SK-N-SH (cell line): Measurements from ENCODE around the gene CEP78. TPM values are rescaled to one million over a fixed set of nuclear protein-coding genes. Genes with fewer than 3 reads are reported as not detected.

Experiments used
- CTCF ChIA-PET: fragments of 300-600, 350-600 bp; formaldehyde crosslinking; extraction: SDS; loops from one replicate; lab custom pipeline; 2021; lab: Yijun Ruan, JAX
- POLR2A ChIA-PET: fragments of 350-600 bp; sonication (Branson Sonifier 250); formaldehyde crosslinking; extraction: SDS; loops from one replicate; lab custom pipeline; 2020; ENCODE audit warnings: antibody characterized with exemption, inconsistent platforms; lab: Yijun Ruan, JAX
- DNase-seq: peaks from one replicate; pipeline ENCODE4 v3.0.0; 2012
- H2AFZ ChIP-seq: fragments of 200-600 bp; sonication (generic); 2 replicates; pipeline ENCODE4 v1.8.1; 2016; ENCODE audit warnings: antibody characterized with exemption, mild to moderate bottlenecking, low read depth
- H3F3A ChIP-seq: fragments of 200-600 bp; sonication (generic); replicated peaks from 2 replicates; pipeline ENCODE3; 2016; ENCODE audit warnings: antibody characterized with exemption, mild to moderate bottlenecking; ENCODE audit not compliant: insufficient read depth
- H3K27ac ChIP-seq, 2 experiments: fragments of 200-500 bp in 1 of 2; fragments of 200-600 bp in 1 of 2; sonication (Bioruptor generic) in 1 of 2; sonication (generic), shearing (Covaris generic) in 1 of 2; 2 replicates each; pipeline versions ENCODE4 v1.5.1 to v1.6.1; 2014 to 2016; ENCODE audit warnings: low read depth in 2 of 2, inconsistent platforms in 1 of 2, low read length in 1 of 2, mild to moderate bottlenecking in 1 of 2, mixed read lengths in 1 of 2
- H3K27me3 ChIP-seq: fragments of 200-600 bp; sonication (generic), shearing (Covaris generic); 2 replicates; pipeline ENCODE4 v1.6.1; 2016; ENCODE audit warnings: mixed run types; ENCODE audit not compliant: insufficient read depth
- H3K36me3 ChIP-seq, 2 experiments: fragments of 200-500 bp in 1 of 2; fragments of 200-600 bp in 1 of 2; sonication (Bioruptor generic) in 1 of 2; sonication (generic) in 1 of 2; replicated peaks in 1 of 2; 2 replicates each; pipeline versions ENCODE3 to v1.5.1; 2014 to 2016; ENCODE audit warnings: low read length in 1 of 2, mild to moderate bottlenecking in 1 of 2; ENCODE audit not compliant: insufficient read depth in 2 of 2, control insufficient read depth in 1 of 2
- H3K4me1 ChIP-seq, 2 experiments: fragments of 200-500 bp in 1 of 2; fragments of 200-600 bp in 1 of 2; sonication (Bioruptor generic) in 1 of 2; sonication (generic), shearing (Covaris generic) in 1 of 2; 2 replicates each; pipeline versions ENCODE4 v1.5.1 to v1.6.1; 2014 to 2016; ENCODE audit warnings: low read depth in 1 of 2, low read length in 1 of 2, mixed run types in 1 of 2; ENCODE audit not compliant: insufficient read depth in 2 of 2, control insufficient read depth in 1 of 2
- H3K4me2 ChIP-seq: fragments of 200-600 bp; sonication (generic), shearing (Covaris generic); 2 replicates; pipeline ENCODE4 v1.6.1; 2017; ENCODE audit warnings: mixed run types
- H3K4me3 ChIP-seq, 2 experiments: fragments of 200-500 bp in 1 of 2; fragments of 200-600 bp in 1 of 2; sonication (Bioruptor generic) in 1 of 2; sonication (generic), shearing (Covaris generic) in 1 of 2; 2 replicates each; pipeline versions ENCODE4 v1.5.1 to v1.8.1; 2014 to 2016; ENCODE audit warnings: low read depth in 2 of 2, inconsistent platforms in 1 of 2, low read length in 1 of 2, mild to moderate bottlenecking in 1 of 2, mixed read lengths in 1 of 2, moderate library complexity in 1 of 2
- H3K79me2 ChIP-seq: fragments of 200-600 bp; sonication (generic); 2 replicates; pipeline ENCODE4 v1.8.1; 2017; ENCODE audit warnings: mild to moderate bottlenecking; ENCODE audit not compliant: insufficient read depth
- H3K9ac ChIP-seq: fragments of 200-600 bp; sonication (generic); 2 replicates; pipeline ENCODE4 v1.6.1; 2017; ENCODE audit warnings: mixed run types
- H3K9me2 ChIP-seq: fragments of 200-600 bp; sonication (generic); 2 replicates; pipeline ENCODE4 v1.6.1; 2017; ENCODE audit warnings: mixed run types
- H3K9me3 ChIP-seq: fragments of 200-600 bp; sonication (generic); 2 replicates; pipeline ENCODE4 v1.6.1; 2017; ENCODE audit warnings: mixed run types, mild to moderate bottlenecking, moderate library complexity
- H4K20me1 ChIP-seq: fragments of 200-600 bp; sonication (generic); 2 replicates; pipeline ENCODE4 v1.6.1; 2017; ENCODE audit warnings: mild to moderate bottlenecking, mixed run types; ENCODE audit not compliant: insufficient read depth
- CHD2 ChIP-seq: fragments of 150-350 bp; IDR thresholded peaks from 2 replicates; pipeline ENCODE4 v1.6.1; 2018; ENCODE audit warnings: low read length; ENCODE audit not compliant: partially characterized antibody
- FOXM1 ChIP-seq: IDR thresholded peaks from 2 replicates; pipeline ENCODE4 v1.4.0; 2012; ENCODE audit warnings: low read depth, mild to moderate bottlenecking
- GATA2 ChIP-seq: sonication (generic); formaldehyde crosslinking; IDR thresholded peaks from 2 replicates; pipeline ENCODE4 v1.5.0; 2020; ENCODE audit warnings: mild to moderate bottlenecking, missing genetic modification reagents
- JUND ChIP-seq: IDR thresholded peaks from 2 replicates; pipeline ENCODE4 v1.4.0; 2012
- MEF2A ChIP-seq: IDR thresholded peaks from 2 replicates; pipeline ENCODE4 v1.4.0; 2012; ENCODE audit warnings: low read depth, borderline replicate concordance
- NRF1 ChIP-seq: IDR thresholded peaks from 2 replicates; pipeline ENCODE4 v1.6.1; 2012; ENCODE audit warnings: low read depth, mild to moderate bottlenecking, low read length
- RCOR1 ChIP-seq: fragments of 150-350 bp; IDR thresholded peaks from 2 replicates; pipeline ENCODE4 v1.6.1; 2017; ENCODE audit warnings: antibody characterized with exemption, low read length
- RFX5 ChIP-seq: IDR thresholded peaks from 2 replicates; pipeline ENCODE4 v1.6.1; 2012; ENCODE audit warnings: mild to moderate bottlenecking, improper control_type of control experiment, low read length
- RXRA ChIP-seq: IDR thresholded peaks from 2 replicates; pipeline ENCODE4 v1.4.0; 2012; ENCODE audit warnings: low read depth, mild to moderate bottlenecking, borderline replicate concordance
- TAF1 ChIP-seq: IDR thresholded peaks from 2 replicates; pipeline ENCODE4 v1.6.1; 2012; ENCODE audit warnings: low read depth, mild to moderate bottlenecking, low read length, moderate library complexity, borderline replicate concordance
- TEAD4 ChIP-seq: IDR thresholded peaks from 2 replicates; pipeline ENCODE4 v1.4.0; 2012; ENCODE audit warnings: mild to moderate bottlenecking, borderline replicate concordance; ENCODE audit not compliant: insufficient read depth
- WGBS: methylation state at CpG from one replicate; pipeline ENCODE4 v1.1.6; 2017; ENCODE audit warnings: low lambda C conversion rate; 5-methylcytosine and 5-hydroxymethylcytosine counted together
- polyA plus RNA-seq, 3 experiments: library from polyadenylated mRNA; depleted of rRNA; stranded (reverse); fragments of >200 nt; gene quantifications; 2 replicates each; pipeline ENCODE4 v1.2.3, GENCODE V29; 2012
- TF ChIP-seq, protein P1 (sequence below): fragments of 150-350 bp; IDR thresholded peaks from 2 replicates; pipeline ENCODE4 v1.6.1; 2016; ENCODE audit warnings: mild to moderate bottlenecking, low read depth, low read length
- TF ChIP-seq, protein P2 (sequence below): IDR thresholded peaks from 2 replicates; pipeline ENCODE4 v1.4.0; 2012; ENCODE audit warnings: low read depth, borderline replicate concordance
- TF ChIP-seq, protein P3 (sequence below): IDR thresholded peaks from 2 replicates; pipeline ENCODE4 v1.4.0; 2012; ENCODE audit warnings: low read depth, borderline replicate concordance
- TF ChIP-seq, protein P4 (sequence below): IDR thresholded peaks from 2 replicates; pipeline ENCODE4 v1.4.0; 2012; ENCODE audit warnings: low read depth
- TF ChIP-seq, protein P5 (sequence below): fragments of 200-600 bp; sonication (generic); IDR thresholded peaks from 2 replicates; pipeline ENCODE4 v1.6.1; 2017; ENCODE audit warnings: antibody characterized with exemption, mild to moderate bottlenecking, moderate library complexity

The CEP78 gene
- polyA plus RNA-seq, 1 of the 3 experiments (the other 2 are of a cell fraction) = 6.2 TPM

DNA sequence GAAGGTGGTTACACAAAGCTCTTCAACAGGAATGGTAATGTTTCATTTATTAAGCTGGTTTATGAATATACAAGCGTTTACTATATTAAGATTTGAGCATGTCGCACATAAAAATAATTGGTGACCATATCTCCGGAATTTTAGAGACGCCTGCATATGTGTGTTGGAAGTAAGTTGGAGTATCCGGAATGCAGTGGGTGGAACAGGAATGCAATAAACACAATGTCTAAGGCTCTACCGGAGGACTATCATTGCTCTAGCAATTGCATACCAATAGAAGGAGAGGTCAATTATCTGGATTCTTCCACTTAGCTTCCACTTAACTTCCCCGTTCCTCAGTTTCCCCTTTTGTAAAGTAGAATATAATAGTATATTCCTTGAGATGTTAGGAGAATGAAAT lies 1.1 kb upstream of the CEP78 start:
- Histone ChIP-seq H3K27ac (no peak overlapping the region), H4K20me1 (no peaks in the 10 kb centered on the region), H3K9me3 (no peaks in the 10 kb centered on the region), H3K4me3 (peak overlapping the region; percentile 82 to 98), H3K36me3 (no peaks in the 10 kb centered on the region), H2AFZ (peak overlapping the region; percentile 100), H3K9ac (no peak overlapping the region; the same call in 1 of the 2 replicates), H3K27me3 (no peaks in the 10 kb centered on the region), H3F3A (no peaks in the 10 kb centered on the region), H3K4me2 (peak overlapping the region; percentile 93), H3K4me1 (peaks cover 0 to 4% of the 10 kb centered on the region in 2 experiments; a peak in 2 of 4 replicates), H3K9me2 (no peaks in the 10 kb centered on the region), H3K79me2 (peaks cover 27% of the 10 kb centered on the region)
- POLR2A ChIA-PET = no interaction called here
- CTCF ChIA-PET = interaction anchor here (1.0 kb wide), 1 partner anchor 10 kb away, joined by 3 read pairs; no protein-coding TSS in a partner anchor
- no peak for DNase-seq
- TF ChIP-seq FOXM1 (no peak), RCOR1 (no peak), GATA2 (CRISPR knock-in tag) (no peak), RFX5 (no peak), TAF1 (no peak), RXRA (no peak)
- TF ChIP-seq, protein P1, sequence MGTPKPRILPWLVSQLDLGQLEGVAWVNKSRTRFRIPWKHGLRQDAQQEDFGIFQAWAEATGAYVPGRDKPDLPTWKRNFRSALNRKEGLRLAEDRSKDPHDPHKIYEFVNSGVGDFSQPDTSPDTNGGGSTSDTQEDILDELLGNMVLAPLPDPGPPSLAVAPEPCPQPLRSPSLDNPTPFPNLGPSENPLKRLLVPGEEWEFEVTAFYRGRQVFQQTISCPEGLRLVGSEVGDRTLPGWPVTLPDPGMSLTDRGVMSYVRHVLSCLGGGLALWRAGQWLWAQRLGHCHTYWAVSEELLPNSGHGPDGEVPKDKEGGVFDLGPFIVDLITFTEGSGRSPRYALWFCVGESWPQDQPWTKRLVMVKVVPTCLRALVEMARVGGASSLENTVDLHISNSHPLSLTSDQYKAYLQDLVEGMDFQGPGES = no peak
- TF ChIP-seq, protein P2, sequence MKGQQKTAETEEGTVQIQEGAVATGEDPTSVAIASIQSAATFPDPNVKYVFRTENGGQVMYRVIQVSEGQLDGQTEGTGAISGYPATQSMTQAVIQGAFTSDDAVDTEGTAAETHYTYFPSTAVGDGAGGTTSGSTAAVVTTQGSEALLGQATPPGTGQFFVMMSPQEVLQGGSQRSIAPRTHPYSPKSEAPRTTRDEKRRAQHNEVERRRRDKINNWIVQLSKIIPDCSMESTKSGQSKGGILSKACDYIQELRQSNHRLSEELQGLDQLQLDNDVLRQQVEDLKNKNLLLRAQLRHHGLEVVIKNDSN = no peak
- 75% methylated on average over 7 of the region's 7 CpGs for WGBS

DNA sequence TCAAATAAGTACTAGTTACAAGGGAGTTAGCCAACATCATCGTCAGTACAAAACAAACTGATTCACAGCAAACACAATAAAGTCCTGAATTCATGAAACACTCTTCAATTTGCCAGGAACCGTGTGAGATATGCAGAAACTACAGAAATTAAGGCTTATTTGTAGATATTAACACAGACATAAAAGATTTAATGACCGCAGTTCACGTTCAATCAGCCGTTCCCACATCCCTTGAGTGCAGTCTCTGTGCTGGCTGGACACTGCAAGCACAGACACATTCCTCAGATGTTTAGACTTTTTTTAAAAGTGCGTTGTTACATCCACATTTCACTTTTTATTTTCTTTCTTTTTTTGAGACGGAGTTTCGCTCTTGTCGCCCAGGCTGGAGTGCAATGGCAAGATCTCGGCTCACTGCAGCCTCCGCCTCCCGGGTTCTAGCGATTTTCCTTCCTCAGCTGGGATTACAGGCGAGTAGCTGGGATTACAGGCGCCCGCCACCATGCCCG lies 566 bp upstream of the CEP78 start:
- Histone ChIP-seq H2AFZ (peak overlapping the region; percentile 100), H3K36me3 (peaks cover 0 to 4% of the 10 kb centered on the region in 2 experiments)

More for the DNA sequence above, 566 bp upstream of the CEP78 start:
- Histone ChIP-seq H3K9me2 (no peaks in the 10 kb centered on the region), H3F3A (no peaks in the 10 kb centered on the region), H3K27me3 (no peaks in the 10 kb centered on the region), H3K9me3 (no peaks in the 10 kb centered on the region), H3K4me1 (peaks cover 0 to 4% of the 10 kb centered on the region in 2 experiments; a peak in 2 of 4 replicates), H3K4me2 (peak overlapping the region; percentile 93), H4K20me1 (no peaks in the 10 kb centered on the region), H3K27ac (peak overlapping the region in 1 of 2 experiments; percentile 61; a peak in 3 of 4 replicates), H3K9ac (peak overlapping the region; percentile 86), H3K79me2 (peaks cover 27% of the 10 kb centered on the region), H3K4me3 (peak overlapping the region; percentile 82 to 98)
- DNase-seq = peak; percentile 17
- POLR2A ChIA-PET = interaction anchor here (1.7 kb wide), 1 partner anchor 62 kb away, joined by 13 read pairs; the partner anchor contains the start of gene PSAT1
- CTCF ChIA-PET = interaction anchor here (2.3 kb wide), 1 partner anchor 131 kb away, joined by 4 read pairs; no protein-coding TSS in a partner anchor
- 6% methylated on average over 17 of the region's 17 CpGs for WGBS
- TF ChIP-seq, protein P3, sequence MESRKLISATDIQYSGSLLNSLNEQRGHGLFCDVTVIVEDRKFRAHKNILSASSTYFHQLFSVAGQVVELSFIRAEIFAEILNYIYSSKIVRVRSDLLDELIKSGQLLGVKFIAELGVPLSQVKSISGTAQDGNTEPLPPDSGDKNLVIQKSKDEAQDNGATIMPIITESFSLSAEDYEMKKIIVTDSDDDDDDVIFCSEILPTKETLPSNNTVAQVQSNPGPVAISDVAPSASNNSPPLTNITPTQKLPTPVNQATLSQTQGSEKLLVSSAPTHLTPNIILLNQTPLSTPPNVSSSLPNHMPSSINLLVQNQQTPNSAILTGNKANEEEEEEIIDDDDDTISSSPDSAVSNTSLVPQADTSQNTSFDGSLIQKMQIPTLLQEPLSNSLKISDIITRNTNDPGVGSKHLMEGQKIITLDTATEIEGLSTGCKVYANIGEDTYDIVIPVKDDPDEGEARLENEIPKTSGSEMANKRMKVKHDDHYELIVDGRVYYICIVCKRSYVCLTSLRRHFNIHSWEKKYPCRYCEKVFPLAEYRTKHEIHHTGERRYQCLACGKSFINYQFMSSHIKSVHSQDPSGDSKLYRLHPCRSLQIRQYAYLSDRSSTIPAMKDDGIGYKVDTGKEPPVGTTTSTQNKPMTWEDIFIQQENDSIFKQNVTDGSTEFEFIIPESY = no peak
- TF ChIP-seq GATA2 (CRISPR knock-in tag) (no peak), JUND (no peak), MEF2A (no peak), NRF1 (no peak), CHD2 (no peak), TEAD4 (no peak)
- TF ChIP-seq, protein P4, sequence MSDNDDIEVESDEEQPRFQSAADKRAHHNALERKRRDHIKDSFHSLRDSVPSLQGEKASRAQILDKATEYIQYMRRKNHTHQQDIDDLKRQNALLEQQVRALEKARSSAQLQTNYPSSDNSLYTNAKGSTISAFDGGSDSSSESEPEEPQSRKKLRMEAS = no peak
- TF ChIP-seq, protein P2 = no peak
- TF ChIP-seq, protein P5, sequence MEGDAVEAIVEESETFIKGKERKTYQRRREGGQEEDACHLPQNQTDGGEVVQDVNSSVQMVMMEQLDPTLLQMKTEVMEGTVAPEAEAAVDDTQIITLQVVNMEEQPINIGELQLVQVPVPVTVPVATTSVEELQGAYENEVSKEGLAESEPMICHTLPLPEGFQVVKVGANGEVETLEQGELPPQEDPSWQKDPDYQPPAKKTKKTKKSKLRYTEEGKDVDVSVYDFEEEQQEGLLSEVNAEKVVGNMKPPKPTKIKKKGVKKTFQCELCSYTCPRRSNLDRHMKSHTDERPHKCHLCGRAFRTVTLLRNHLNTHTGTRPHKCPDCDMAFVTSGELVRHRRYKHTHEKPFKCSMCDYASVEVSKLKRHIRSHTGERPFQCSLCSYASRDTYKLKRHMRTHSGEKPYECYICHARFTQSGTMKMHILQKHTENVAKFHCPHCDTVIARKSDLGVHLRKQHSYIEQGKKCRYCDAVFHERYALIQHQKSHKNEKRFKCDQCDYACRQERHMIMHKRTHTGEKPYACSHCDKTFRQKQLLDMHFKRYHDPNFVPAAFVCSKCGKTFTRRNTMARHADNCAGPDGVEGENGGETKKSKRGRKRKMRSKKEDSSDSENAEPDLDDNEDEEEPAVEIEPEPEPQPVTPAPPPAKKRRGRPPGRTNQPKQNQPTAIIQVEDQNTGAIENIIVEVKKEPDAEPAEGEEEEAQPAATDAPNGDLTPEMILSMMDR = no peak
